Ramos (cell line): ENCODE results near the gene CDC123.
"Not testable (repeated sequence)": the region's sequence is repeated elsewhere in the genome, so short reads cannot be mapped to it uniquely, and the experiment has no call there.

ENCODE experiments used
- in situ Hi-C: fragments of 300-500 bp; cut with MboI; formaldehyde crosslinking; loops from one replicate; pipeline ENCODE4 v1.14.3; 2022; ENCODE audit warnings: low sequenced_read_pairs; ENCODE audit not compliant: unreplicated experiment

The CDC123 gene

DNA sequence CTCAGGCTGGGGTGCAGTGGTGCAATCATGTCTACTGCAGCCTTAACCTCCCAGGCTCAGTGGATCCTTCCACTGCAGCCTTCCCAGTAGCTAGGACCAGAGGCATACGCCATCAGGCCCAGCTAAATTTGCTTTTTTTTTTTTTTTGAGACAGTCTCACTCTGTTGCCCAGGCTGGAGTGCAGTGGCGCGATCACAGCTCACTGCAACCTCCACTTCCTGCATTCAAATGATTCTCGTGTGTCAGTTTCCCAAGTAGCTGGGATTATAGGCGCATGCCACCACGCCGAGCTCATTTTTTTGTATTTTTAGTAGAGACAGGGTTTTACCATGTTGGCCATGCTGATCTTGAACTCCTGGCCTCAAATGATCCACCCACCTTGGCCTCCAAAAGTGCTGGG, 81.9 kb downstream of the CDC123 start:
- in situ Hi-C loops, result not testable (repeated sequence)

DNA sequence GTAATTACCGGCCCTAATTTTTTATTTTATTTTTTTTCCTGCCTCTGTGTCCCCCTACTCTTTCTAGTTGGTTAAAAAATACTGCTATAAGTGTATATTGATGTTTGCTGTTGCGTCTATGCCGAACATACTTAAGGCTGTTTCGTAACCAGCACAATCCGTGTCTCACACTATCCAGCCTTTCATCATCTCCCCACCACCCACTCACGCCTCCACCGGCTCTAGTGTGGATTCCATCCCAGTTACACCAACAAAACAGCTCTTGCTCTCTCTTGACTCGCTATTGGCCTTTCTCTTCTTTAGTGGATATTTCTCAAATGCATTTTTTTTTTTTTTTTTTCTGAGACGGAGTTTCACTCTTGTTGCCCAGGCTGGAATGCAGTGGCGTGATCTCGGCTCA, 83.3 kb downstream of the CDC123 start:
- in situ Hi-C loops, result no loop called here

DNA sequence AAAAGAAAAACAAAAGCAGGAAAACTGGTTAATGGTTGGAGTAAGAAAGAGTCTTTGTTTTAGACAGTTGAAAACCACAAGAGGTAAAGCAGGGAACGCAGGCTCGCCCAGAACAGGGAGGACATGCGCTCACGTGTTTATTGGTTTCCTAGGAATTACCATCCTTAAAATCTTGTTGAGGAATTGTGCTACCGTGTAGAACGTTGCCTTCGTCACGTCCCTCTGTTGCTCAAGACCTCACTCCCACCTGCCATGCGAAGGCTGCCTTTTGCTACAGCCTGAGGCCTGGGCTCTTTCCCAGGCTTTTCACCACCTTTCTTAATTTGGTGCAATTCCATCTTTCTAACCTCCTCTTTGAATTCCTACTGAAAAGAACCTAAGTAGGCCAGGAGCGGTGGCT, 91.8 kb downstream of the CDC123 start:
- in situ Hi-C loops, result no loop called here

DNA sequence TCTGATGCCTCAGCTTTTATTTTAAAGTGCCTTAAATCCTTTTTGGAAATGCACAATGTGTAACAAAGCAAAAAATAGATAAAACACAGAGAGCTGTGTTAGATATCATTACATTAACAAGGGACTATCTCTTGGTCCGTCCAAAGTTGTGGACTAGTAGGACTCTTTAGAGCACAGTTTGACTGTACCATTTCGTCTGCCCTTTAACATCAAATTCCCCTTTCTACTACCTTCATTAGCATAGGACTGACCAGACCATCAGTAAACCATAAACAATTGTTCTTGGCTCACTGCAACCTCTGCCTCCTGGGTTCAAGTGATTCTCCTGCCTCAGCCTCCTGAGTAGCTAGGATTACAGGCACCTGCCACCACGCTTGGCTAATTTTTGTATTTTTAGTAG, 101.8 kb downstream of the CDC123 start:
- in situ Hi-C loops, result not testable (repeated sequence)

DNA sequence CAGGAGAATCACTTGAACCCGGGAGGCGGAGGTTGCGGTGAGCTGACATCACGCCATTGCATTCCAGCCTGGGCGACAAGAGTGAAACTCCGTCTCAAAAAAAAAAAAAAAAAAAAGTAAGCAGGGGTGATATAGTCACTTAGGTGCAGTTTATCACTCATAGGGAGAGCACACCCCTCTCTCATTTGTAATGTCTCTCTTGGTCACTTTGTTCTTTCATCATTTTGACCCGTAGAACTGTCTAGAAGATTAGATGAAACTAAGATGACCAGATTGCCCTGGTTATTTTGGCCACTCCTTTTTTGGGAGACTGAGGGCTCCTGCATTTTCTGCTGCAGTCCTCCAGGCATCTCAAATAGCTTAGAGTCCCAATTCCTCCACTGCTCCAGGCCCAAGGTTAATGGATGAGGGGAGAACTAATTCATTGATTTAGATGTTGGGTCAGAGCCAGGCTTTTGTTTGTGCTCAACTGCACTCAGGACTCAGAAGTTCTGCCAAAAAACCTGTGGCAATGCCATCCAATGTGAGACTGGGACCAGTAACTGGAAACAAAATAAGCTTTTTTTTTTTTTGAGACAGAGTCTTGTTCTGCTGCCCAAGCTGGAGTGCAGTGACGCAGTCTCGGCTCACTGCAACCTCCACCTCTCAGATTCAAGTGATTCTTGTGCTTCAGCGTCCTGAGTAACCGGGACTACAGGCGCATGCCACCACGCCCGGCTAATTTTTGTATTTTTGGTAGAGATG, 103.4 kb downstream of the CDC123 start:
- in situ Hi-C loops, result no loop called here
